Progenitor cell of endocrine pancreas (in vitro differentiated cells): ENCODE data around the gene SIRPA. TPM values are rescaled to one million over a fixed set of nuclear protein-coding genes. Genes with fewer than 3 reads are reported as not detected.

Source experiments
- DNase-seq: peaks from one replicate; pipeline ENCODE4 v3.0.0; 2021; ENCODE audit warnings: low spot score; ENCODE audit not compliant: unreplicated experiment
- H3K27ac Mint-ChIP-seq: 2 replicates; pipeline ENCODE4 v1.8.0; 2021; ENCODE audit warnings: mild to moderate bottlenecking, moderate library complexity, mixed read lengths
- H3K27me3 Mint-ChIP-seq: 2 replicates; pipeline ENCODE4 v1.8.0; 2021; ENCODE audit warnings: mixed read lengths
- H3K36me3 Mint-ChIP-seq: 2 replicates; pipeline ENCODE4 v1.8.0; 2022; ENCODE audit warnings: mixed read lengths; ENCODE audit not compliant: insufficient read depth
- H3K4me1 Mint-ChIP-seq: 2 replicates; pipeline ENCODE4 v1.8.0; 2021; ENCODE audit warnings: low read depth, mixed read lengths
- H3K4me3 Mint-ChIP-seq: 2 replicates; pipeline ENCODE4 v1.8.0; 2021; ENCODE audit warnings: low read depth, mild to moderate bottlenecking, moderate library complexity, mixed read lengths
- H3K9me3 Mint-ChIP-seq: 2 replicates; pipeline ENCODE4 v1.8.0; 2021; ENCODE audit warnings: low read depth, mixed read lengths
- CTCF ChIP-seq: fragments of 200-600 bp; sonication (generic); IDR thresholded peaks from one replicate; pipeline ENCODE4 v1.5.0; 2021; ENCODE audit warnings: antibody characterized with exemption, mild to moderate bottlenecking; ENCODE audit not compliant: unreplicated experiment
- total RNA-seq: library from RNA; stranded (reverse); gene quantifications from 2 replicates; pipeline ENCODE4 v1.2.1, GENCODE V29; 2021

The SIRPA gene
- total RNA-seq, 1 donor from 2014 or later, result 16.2 TPM

DNA sequence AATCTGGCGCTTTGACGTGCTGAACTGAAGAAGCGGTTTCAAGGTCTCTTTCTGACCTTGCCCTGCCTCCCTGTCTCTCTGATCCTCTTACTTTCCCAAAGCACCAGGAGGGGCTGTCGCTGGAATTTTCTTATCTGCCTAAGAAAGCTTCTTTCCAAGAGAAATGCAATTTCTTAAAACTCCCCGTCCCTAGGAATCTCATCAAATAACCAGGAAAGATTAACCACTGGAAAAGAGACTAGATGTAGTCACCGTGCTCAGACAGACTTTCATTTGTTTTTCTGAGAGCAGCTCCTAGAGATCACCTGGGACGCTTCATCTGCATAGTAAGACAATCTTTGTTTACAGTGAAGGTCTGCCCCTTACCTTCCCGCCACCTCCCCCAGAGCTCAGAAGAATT lies 60.0 kb downstream of the SIRPA start:
- Mint-ChIP-seq H3K27ac (no peak overlapping the region), H3K27me3 (peaks cover 26% of the 10 kb centered on the region), H3K4me3 (no peak overlapping the region), H3K4me1 (no peaks in the 10 kb centered on the region), H3K9me3 (no peaks in the 10 kb centered on the region), H3K36me3 (no peaks in the 10 kb centered on the region)
- DNase-seq, result no peak
- TF ChIP-seq CTCF, result no peak

DNA sequence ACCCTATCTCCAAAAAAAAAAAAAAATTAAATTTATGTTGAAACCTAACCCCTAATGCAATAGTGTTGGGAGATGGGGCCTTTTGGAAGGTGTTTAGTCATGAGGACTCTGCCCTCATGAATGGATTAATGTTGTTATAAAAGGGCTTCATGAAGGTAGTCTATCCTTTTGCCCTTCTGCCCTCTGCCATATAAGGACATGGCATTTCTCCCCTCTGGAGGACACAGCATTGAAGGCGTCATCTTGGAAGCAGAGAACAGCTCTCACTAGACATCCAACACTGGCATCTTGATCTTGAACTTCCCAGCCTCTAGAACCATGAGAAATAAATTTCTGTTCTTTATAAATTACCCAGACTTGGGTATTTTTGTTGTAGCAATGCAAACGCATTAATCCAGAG lies 63.2 kb downstream of the SIRPA start:
- H3K27me3 Mint-ChIP-seq, result peaks cover 25% of the 10 kb centered on the region
- H3K4me1 Mint-ChIP-seq, result no peaks in the 10 kb centered on the region
- H3K27ac Mint-ChIP-seq, result no peak overlapping the region
- no peak for DNase-seq
- no peaks in the 10 kb centered on the region for H3K9me3 Mint-ChIP-seq
- TF ChIP-seq CTCF, result no peak
- H3K4me3 Mint-ChIP-seq, result no peak overlapping the region
- H3K36me3 Mint-ChIP-seq, result no peaks in the 10 kb centered on the region

GRCh38 chr20:1959156-1959555 lies 63.9 kb downstream of the SIRPA start:
- Mint-ChIP-seq H3K4me3 (no peak overlapping the region), H3K4me1 (no peaks in the 10 kb centered on the region), H3K27me3 (peaks cover 33% of the 10 kb centered on the region), H3K27ac (no peak overlapping the region), H3K36me3 (no peaks in the 10 kb centered on the region), H3K9me3 (no peaks in the 10 kb centered on the region)
- no peak for DNase-seq
- TF ChIP-seq CTCF, result no peak

GRCh38 chr20:1961374-1961773 lies 66.2 kb downstream of the SIRPA start:
- Mint-ChIP-seq H3K27ac (no peak overlapping the region), H3K4me1 (no peaks in the 10 kb centered on the region), H3K4me3 (no peak overlapping the region), H3K27me3 (peaks cover 47% of the 10 kb centered on the region), H3K36me3 (no peaks in the 10 kb centered on the region), H3K9me3 (no peaks in the 10 kb centered on the region)
- no peak for DNase-seq
- no peak for TF ChIP-seq CTCF

DNA sequence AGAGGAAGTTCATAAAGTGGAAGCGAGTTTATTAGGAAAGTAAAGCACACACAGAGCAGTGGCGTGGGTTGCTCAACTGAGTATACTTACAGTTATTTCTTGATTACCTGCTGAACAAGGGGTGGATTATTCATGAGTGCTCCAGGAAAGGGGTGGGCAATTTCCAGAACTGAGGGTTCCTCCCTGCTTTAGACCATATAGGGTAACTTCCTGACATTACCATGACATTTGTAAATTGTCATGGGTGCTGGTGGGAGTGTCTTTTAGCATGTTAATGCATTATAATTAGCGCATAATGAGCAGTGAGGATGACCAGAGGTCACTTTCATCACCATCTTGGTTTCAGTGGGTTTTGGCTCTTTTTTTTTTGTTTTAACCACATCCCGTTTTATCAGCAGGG lies 68.9 kb downstream of the SIRPA start:
- Mint-ChIP-seq H3K27ac (no peak overlapping the region), H3K36me3 (no peaks in the 10 kb centered on the region), H3K4me1 (no peaks in the 10 kb centered on the region), H3K4me3 (no peak overlapping the region), H3K27me3 (peaks cover 66% of the 10 kb centered on the region), H3K9me3 (no peaks in the 10 kb centered on the region)
- DNase-seq, result no peak
- no peak for TF ChIP-seq CTCF
